Gastroesophageal sphincter (tissue), 4 donors: ENCODE results near the gene NTN3. TPM values are rescaled to one million over a fixed set of nuclear protein-coding genes. Genes with fewer than 3 reads are reported as not detected.
"Not testable (repeated sequence)": the region's sequence is repeated elsewhere in the genome, so short reads cannot be mapped to it uniquely, and the experiment has no call there.

ENCODE experiments used
- ATAC-seq: fragments of 150-250 bp; one replicate; pipeline ENCODE4 v1.9.1; 2016; ENCODE audit warnings: mild to moderate bottlenecking, moderate library complexity
- H3K27ac ChIP-seq, 4 donors: fragments of 200-600 bp; sonication (generic) in 3 of 4; 1 replicate in 3 of 4; 2 replicates in 1 of 4; pipeline ENCODE4 v1.5.1; 2016 to 2019
- H3K27me3 ChIP-seq: fragments of 200-600 bp; sonication (generic); one replicate; pipeline ENCODE4 v1.5.1; 2019
- H3K36me3 ChIP-seq, 2 donors: fragments of 200-600 bp; sonication (generic); one replicate each; pipeline ENCODE4 v1.5.1; 2019; ENCODE audit warnings: control low read depth in 1 of 2
- H3K4me1 ChIP-seq, 3 donors: fragments of 200-600 bp; sonication (generic); 1 replicate in 2 of 3; 2 replicates in 1 of 3; pipeline ENCODE4 v1.5.1; 2016 to 2019; ENCODE audit warnings: control low read depth in 2 of 3
- H3K4me3 ChIP-seq, 2 donors: fragments of 200-600 bp; sonication (generic); one replicate each; pipeline ENCODE4 v1.5.1; 2019; ENCODE audit warnings: mild to moderate bottlenecking in 1 of 2, moderate library complexity in 1 of 2
- H3K9me3 ChIP-seq, 3 donors: fragments of 200-600 bp; sonication (generic); one replicate each; pipeline ENCODE4 v1.5.1; 2017 to 2019; ENCODE audit warnings: control low read depth in 2 of 3
- EP300 ChIP-seq: sonication (generic); formaldehyde crosslinking; IDR thresholded peaks from one replicate; pipeline ENCODE4 v1.6.1; 2017; ENCODE audit warnings: antibody characterized with exemption, mild to moderate bottlenecking
- POLR2A ChIP-seq, 2 donors: fragments of 450-650 bp; IDR thresholded peaks; one replicate each; pipeline ENCODE4 v1.6.1; 2017; ENCODE audit warnings: antibody characterized with exemption in 2 of 2, mild to moderate bottlenecking in 2 of 2, moderate library complexity in 1 of 2
- POLR2AphosphoS5 ChIP-seq: sonication (generic); formaldehyde crosslinking; IDR thresholded peaks from one replicate; pipeline ENCODE4 v1.6.1; 2017; ENCODE audit warnings: antibody characterized with exemption
- WGBS, 2 donors: methylation state at CpG; one replicate each; pipeline ENCODE4 v1.1.5; 2018; ENCODE audit warnings: low coverage in 1 of 2; 5-methylcytosine and 5-hydroxymethylcytosine counted together
- total RNA-seq, 4 donors: library from RNA; depleted of rRNA; stranded (reverse); fragments of >200 nt; gene quantifications; one replicate each; pipeline ENCODE4 v1.1.0, GENCODE V29; 2016
- TF ChIP-seq, protein P1 (sequence below), 4 experiments: fragments of 200-600 bp in 2 of 4; fragments of 450-650 bp in 2 of 4; sonication (generic) in 1 of 4; IDR thresholded peaks; one replicate each; pipeline ENCODE4 v1.5.1; 2017 to 2019; ENCODE audit warnings: antibody characterized with exemption in 4 of 4, mild to moderate bottlenecking in 2 of 4, moderate library complexity in 2 of 4

Gene NTN3
- total RNA-seq, 4 donors from 2014 or later: not detected

DNA sequence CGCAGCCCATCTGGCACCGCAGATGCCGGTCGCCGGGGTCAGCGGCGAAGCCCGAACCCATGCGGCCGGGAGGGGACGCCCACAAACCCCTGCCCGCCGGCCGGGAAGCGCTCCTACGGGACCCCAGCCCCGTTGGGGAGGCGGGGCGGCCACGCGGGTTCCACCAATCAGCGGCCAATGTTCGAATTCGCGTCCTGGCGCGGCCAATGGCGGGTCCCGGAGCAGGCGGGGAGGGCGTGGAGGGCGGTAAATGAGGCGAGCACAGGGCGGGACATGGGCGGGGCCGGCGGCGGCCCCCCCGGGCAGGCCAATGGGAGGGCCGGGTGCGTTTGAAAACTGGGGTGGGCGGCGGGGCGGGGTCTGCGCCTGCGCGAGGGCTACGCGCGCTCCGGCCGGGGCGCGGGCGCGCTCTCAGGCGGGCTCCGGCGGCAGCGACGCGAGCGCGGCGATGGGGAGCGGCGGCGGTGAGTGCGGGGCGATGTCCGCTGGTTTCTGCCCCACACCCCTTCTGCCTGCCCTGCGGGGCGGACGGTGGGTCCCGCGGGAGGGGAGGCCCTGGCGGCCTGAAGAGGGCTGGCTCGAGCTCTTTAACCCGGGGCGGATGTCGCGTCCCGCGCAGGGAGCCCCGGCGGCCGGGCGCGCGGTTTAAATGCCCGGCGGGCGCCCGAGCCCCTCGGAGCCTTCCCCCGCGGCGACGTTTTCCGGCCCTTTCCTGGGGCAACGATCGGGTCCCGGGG lies 41.9 kb upstream of the NTN3 start, which contains the start of gene CCNF:
Gene CCNF, plus strand, starts transcription at position 414 of the 737 bp plus-strand sequence. Its CDS starts 35 bp downstream, at position 449.
- TF ChIP-seq, protein P1, sequence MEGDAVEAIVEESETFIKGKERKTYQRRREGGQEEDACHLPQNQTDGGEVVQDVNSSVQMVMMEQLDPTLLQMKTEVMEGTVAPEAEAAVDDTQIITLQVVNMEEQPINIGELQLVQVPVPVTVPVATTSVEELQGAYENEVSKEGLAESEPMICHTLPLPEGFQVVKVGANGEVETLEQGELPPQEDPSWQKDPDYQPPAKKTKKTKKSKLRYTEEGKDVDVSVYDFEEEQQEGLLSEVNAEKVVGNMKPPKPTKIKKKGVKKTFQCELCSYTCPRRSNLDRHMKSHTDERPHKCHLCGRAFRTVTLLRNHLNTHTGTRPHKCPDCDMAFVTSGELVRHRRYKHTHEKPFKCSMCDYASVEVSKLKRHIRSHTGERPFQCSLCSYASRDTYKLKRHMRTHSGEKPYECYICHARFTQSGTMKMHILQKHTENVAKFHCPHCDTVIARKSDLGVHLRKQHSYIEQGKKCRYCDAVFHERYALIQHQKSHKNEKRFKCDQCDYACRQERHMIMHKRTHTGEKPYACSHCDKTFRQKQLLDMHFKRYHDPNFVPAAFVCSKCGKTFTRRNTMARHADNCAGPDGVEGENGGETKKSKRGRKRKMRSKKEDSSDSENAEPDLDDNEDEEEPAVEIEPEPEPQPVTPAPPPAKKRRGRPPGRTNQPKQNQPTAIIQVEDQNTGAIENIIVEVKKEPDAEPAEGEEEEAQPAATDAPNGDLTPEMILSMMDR (IDR thresholded peaks at IDR 0.05): peak in 3 of 4 experiments; percentile 26 to 43 (median 38)
- TF ChIP-seq POLR2AphosphoS5 (peak; percentile 43), EP300 (no peak), POLR2A (IDR thresholded peaks at IDR 0.05) (peak; percentile 3 to 32)
- peaks cover 0 to 7% of the 10 kb centered on the region in 2 donors for H3K36me3 ChIP-seq
- ATAC-seq: peak; percentile 98
- H3K9me3 ChIP-seq: no peaks in the 10 kb centered on the region
- H3K4me3 ChIP-seq: peak within 1 kb of the TSS; percentile 76 to 91
- no CpG with 5 or more reads among the region's 103 CpGs for WGBS, 2 donors
- no peaks in the 10 kb centered on the region for H3K27me3 ChIP-seq
- peaks cover 0 to 20% (median 10%) of the 10 kb centered on the region in 3 donors for H3K4me1 ChIP-seq
- peak within 1 kb of the TSS; percentile 5 to 85 (median 84) for H3K27ac ChIP-seq

DNA sequence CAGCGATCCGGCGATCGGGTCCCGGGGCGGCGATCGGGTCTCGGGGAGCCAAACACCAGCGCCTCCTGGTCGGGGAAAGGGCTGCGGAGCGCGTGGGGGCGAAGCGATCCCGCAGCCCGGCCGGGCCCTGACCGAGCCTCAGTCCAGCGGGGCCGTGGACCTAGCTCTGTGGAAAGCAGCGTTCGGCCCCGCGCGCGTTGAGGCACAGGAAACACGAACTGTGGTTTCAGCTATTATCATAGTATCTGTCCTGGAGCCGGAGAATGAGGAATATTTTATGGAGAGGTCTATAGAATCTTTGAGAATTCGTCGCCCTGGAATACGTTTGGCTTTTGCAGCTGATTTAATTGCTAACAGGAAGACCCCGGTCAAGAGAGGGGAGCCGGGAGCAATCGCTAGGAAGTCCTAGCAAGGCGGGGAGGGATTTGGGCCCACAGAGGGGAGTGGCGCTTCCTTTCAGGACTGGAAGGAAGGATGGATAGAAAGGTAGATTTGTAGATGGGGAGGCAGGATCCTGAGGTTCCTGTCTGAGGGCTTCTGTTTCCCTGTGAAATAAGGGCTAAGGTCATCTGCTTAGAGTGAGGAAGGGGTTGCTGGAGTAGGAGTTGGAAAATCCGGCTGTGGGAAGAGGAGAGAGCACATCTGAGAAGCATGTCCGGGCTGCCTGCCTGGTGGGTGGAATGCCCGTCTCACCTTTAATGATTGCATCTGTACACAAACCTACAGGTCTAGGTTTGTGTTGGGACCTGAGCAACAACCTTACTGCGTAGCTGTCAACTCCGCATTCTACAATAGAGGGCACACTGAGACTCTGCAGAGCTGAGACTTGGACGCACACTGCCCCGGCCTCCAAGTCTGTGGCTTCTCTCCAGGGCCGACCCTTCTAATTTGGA lies 41.1 kb upstream of the NTN3 start:
- peak overlapping the region; percentile 5 to 85 (median 84) for H3K27ac ChIP-seq
- H3K9me3 ChIP-seq: no peaks in the 10 kb centered on the region
- peak overlapping the region; percentile 76 to 91 for H3K4me3 ChIP-seq
- 16 to 25% methylated on average over 9 to 20 of the region's 46 CpGs for WGBS, 2 donors
- H3K36me3 ChIP-seq: peaks cover 0 to 10% of the 10 kb centered on the region in 2 donors
- peaks cover 0 to 20% (median 10%) of the 10 kb centered on the region in 3 donors for H3K4me1 ChIP-seq
- no peaks in the 10 kb centered on the region for H3K27me3 ChIP-seq
- no peak for ATAC-seq
- TF ChIP-seq POLR2AphosphoS5 (no peak), POLR2A (IDR thresholded peaks at IDR 0.05) (no peak), EP300 (no peak)
- TF ChIP-seq, protein P1 (IDR thresholded peaks at IDR 0.05): no peak

DNA sequence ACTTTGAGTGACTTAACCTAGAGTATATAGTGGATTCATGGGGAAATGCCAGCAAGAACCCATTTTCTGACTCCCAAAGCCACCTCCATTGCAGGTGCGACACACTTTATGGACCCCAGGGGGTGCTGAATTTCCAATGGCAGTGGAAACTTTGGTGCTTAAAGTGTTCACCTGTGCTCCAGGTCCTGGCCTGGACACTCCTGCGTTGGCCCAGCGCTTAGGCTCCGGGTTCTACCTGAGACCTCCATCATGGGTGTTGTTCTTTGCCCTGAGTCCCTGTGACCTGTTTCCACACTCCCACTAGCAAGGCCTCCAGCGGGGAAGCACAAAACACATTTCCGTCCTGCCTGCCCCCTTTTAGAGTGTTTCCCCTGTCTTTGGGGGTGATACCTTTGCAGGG lies 38.8 kb upstream of the NTN3 start:
- WGBS, 2 donors: 82 to 87% methylated on average over 3 to 6 of the region's 6 CpGs
- H3K9me3 ChIP-seq: no peaks in the 10 kb centered on the region
- H3K36me3 ChIP-seq: peaks cover 0 to 27% of the 10 kb centered on the region in 2 donors
- H3K4me1 ChIP-seq: peaks cover 0 to 20% (median 10%) of the 10 kb centered on the region in 3 donors
- TF ChIP-seq POLR2A (IDR thresholded peaks at IDR 0.05) (no peak), EP300 (no peak), POLR2AphosphoS5 (no peak)
- TF ChIP-seq, protein P1 (IDR thresholded peaks at IDR 0.05): no peak
- H3K27me3 ChIP-seq: no peaks in the 10 kb centered on the region
- no peak overlapping the region for H3K4me3 ChIP-seq
- no peak overlapping the region for H3K27ac ChIP-seq
- no peak for ATAC-seq

DNA sequence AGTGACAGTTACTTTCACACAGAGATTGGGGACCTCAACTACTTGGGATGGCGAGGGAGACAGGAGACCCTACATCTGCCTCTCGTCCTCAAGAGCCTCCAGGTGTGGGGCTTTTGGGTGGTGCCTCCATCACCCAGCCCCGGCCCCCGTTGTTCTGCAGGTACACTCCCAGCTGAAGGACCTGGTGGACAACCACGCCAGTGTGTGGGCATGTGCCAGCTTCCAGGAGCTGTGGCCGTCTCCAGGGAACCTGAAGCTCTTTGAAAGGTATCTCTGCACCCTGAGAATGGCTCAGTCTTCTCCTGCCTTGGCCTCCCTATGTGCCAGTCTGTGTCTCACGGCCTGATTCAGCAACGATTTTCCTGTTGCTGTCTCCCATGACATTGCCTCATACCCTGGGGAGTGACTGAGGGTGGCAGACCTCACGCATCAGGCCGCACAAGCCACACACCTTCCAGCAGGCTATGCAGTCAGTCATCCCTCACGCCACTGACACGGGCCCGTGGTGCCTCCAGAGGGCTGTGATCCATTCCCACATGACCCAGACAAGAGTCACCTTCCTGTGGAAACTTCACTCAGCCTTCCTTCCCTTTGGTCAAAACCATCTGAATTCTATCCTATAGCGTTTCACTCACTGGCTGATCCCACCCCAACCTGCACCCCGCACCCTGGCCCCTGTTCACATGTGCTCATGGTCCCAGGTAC lies 38.1 kb upstream of the NTN3 start:
- H3K9me3 ChIP-seq: no peaks in the 10 kb centered on the region
- H3K4me1 ChIP-seq: peaks cover 0 to 20% (median 10%) of the 10 kb centered on the region in 3 donors
- ATAC-seq: no peak
- TF ChIP-seq EP300 (no peak), POLR2A (IDR thresholded peaks at IDR 0.05) (no peak), POLR2AphosphoS5 (no peak)
- TF ChIP-seq, protein P1 (IDR thresholded peaks at IDR 0.05): no peak
- no peak overlapping the region for H3K27ac ChIP-seq
- H3K27me3 ChIP-seq: no peaks in the 10 kb centered on the region
- WGBS, 2 donors: 77 to 93% methylated on average over 2 to 6 of the region's 15 CpGs
- H3K36me3 ChIP-seq: peaks cover 0 to 28% of the 10 kb centered on the region in 2 donors
- no peak overlapping the region for H3K4me3 ChIP-seq

DNA sequence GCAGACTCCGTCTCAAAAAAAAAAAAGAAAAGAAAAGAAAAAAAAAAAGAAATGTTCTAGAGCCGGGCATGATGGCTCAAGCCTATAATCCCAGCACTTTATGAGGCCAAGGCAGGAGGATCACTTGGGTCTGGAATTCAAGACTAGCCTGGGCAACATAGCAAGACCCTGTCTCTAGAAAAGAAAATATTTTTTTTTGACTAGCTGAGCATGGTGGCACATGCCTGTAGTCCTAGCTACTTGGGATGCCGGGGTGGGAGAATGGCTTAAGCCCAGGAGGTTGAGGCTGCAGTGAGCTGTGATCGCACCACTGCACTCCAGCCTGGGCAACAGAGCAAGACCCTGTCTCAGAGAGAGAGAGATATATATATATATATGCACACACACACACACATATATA lies 35.9 kb upstream of the NTN3 start:
- not testable (repeated sequence) for ATAC-seq, H3K27ac ChIP-seq, H3K4me1 ChIP-seq, H3K9me3 ChIP-seq, H3K4me3 ChIP-seq, H3K27me3 ChIP-seq
- peaks cover 0 to 45% of the 10 kb centered on the region in 2 donors for H3K36me3 ChIP-seq
- WGBS, 2 donors: 80 to 90% methylated on average over 1 to 3 of the region's 4 CpGs
